Heart left ventricle (tissue), 13 donors: ENCODE data around the gene PHACTR1.

Experiments
- POLR2A ChIP-seq, 2 donors: fragments of 450-650 bp; IDR thresholded peaks; one replicate each; pipeline ENCODE4 v1.6.1; 2017; ENCODE audit warnings: antibody characterized with exemption in 2 of 2, mild to moderate bottlenecking in 2 of 2, moderate library complexity in 2 of 2
- TF ChIP-seq, protein P1 (sequence below), 12 donors: fragments of 200-600 bp; sonication (generic) in 4 of 12; IDR thresholded peaks; one replicate each; pipeline versions ENCODE4 v1.5.0 to v1.8.0; 2018 to 2022; ENCODE audit warnings: antibody characterized with exemption in 12 of 12, mild to moderate bottlenecking in 5 of 12
- donor health status: ischemic (EF 13 %, LVEDD 7.1; RV severe dilation, severe dysfunction).
- donor health status: DM: no; HTN: yes; CAD: no.
- donor health status: DM: no; HTN: no; CAD: no.
- donor health status: ischemic (EF 25% LVEDD 6.9; RV normal size, moderate dysfunction).
- donor health status: ischemic (EF 25% LVEDD 5.7; RV mildly dilated, moderate dysfunction).
- donor health status: ischemic (EF 35%, LVEDD 5.7; RV mildly dilated, moderate dysfunction).
- donor health status: nonischemic (EF 11% LVEDD 7.7; RV severe dilation, severe dysfunction).
- donor health status: DM: yes; HTN: yes; CAD: no.
- donor health status: PGD.
- donor health status: ischemic (EF 29% LVEDD 5.4; RV normal size, mild dysfunction).
- donor health status: nonischemic (EF 23%, LVEDD 6.1; RV moderate dilation, normal function).

DNA sequence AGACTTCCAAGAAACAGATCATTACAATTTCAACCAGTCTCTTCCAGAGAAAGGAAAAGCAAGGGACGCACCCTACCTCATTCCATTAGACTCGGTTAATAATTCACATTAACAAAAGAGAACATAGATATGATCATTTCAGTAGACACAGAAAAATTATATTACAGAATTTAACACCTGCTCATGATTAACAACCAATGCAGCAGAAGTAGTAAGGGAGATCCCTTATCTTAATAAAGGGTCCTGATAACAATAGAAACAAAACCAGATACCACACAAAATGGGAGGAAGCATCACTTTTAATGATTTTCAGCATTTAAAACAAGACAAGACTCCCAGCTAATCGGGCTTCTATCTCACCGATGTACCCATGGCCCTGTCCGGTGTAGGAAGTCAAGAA lies 396.8 kb downstream of the PHACTR1 start:
- TF ChIP-seq, protein P1, sequence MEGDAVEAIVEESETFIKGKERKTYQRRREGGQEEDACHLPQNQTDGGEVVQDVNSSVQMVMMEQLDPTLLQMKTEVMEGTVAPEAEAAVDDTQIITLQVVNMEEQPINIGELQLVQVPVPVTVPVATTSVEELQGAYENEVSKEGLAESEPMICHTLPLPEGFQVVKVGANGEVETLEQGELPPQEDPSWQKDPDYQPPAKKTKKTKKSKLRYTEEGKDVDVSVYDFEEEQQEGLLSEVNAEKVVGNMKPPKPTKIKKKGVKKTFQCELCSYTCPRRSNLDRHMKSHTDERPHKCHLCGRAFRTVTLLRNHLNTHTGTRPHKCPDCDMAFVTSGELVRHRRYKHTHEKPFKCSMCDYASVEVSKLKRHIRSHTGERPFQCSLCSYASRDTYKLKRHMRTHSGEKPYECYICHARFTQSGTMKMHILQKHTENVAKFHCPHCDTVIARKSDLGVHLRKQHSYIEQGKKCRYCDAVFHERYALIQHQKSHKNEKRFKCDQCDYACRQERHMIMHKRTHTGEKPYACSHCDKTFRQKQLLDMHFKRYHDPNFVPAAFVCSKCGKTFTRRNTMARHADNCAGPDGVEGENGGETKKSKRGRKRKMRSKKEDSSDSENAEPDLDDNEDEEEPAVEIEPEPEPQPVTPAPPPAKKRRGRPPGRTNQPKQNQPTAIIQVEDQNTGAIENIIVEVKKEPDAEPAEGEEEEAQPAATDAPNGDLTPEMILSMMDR (IDR thresholded peaks at IDR 0.05) = no peak
- no peak for TF ChIP-seq POLR2A (IDR thresholded peaks at IDR 0.05)
